Testis (tissue), 2 donors: Measurements from ENCODE around the gene ZFYVE27.

Experiments used
- CTCF ChIP-seq, 3 experiments: fragments of 450-650 bp in 2 of 3; fragments of 200-600 bp in 1 of 3; sonication (generic) in 1 of 3; IDR thresholded peaks; one replicate each; pipeline ENCODE4 v1.5.1; 2016 to 2019; ENCODE audit warnings: antibody characterized with exemption in 3 of 3, mild to moderate bottlenecking in 2 of 3, moderate library complexity in 1 of 3
- POLR2A ChIP-seq: fragments of 450-650 bp; IDR thresholded peaks from one replicate; pipeline ENCODE4 v1.6.1; 2017; ENCODE audit warnings: antibody characterized with exemption, mild to moderate bottlenecking, moderate library complexity

DNA sequence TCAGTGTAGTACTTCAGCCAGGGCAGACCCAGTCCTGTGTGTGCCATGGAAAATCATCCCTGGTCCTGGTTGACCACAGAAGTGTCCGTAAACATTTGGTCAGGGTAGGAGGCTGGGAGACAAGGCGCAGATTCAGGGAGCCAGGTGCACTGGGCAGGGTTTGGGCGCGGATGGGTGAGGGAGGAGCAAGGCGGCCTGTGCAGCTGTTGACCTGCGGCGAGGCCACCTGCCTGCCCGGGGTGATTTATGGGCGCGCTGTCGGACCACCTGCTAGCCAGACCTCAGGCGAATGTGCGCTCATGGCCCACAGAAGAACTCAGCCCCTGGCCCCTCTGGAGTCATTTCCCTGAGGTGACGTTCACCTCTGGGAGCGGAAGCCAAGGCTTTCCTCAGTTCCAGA, 28.3 kb downstream of the ZFYVE27 start:
- no peak for TF ChIP-seq CTCF (IDR thresholded peaks at IDR 0.05)
- no peak for TF ChIP-seq POLR2A
